Activated CD4-positive, alpha-beta T cell treated with anti-CD3 and anti-CD28 coated beads, Interleukin-2, amount 50 U/mL, for 16 hours (primary cell): ENCODE results near the gene DLEU7.
A peak's percentile ranks its signal among the peaks of the same experiment; 100 is the strongest.

Experiments
- DNase-seq: peaks from one replicate; pipeline ENCODE4 v3.0.0-alpha.2; 2020

The DLEU7 gene

GRCh38 chr13:50842251-50842989 is 1.1 kb downstream of the DLEU7 start:
- DNase-seq: no peak

- DNase-seq: no peak
These were observed 1.7 kb downstream of the DLEU7 start for GRCh38 chr13:50841786-50842185.

- DNase-seq: no peak
These were observed 3.2 kb downstream of the DLEU7 start for GRCh38 chr13:50840284-50840683.

- no peak for DNase-seq
These were observed 3.7 kb downstream of the DLEU7 start for GRCh38 chr13:50839828-50840227.

GRCh38 chr13:50838701-50839100 is 4.8 kb downstream of the DLEU7 start:
- no peak for DNase-seq

- DNase-seq: no peak
These were observed 5.5 kb downstream of the DLEU7 start for GRCh38 chr13:50838031-50838430.

- DNase-seq: peak; percentile 43
These were observed 12.0 kb downstream of the DLEU7 start for GRCh38 chr13:50831512-50831911.

- DNase-seq: no peak
These were observed 13.6 kb downstream of the DLEU7 start for GRCh38 chr13:50829896-50830295.

- DNase-seq: no peak
These were observed 14.3 kb downstream of the DLEU7 start for GRCh38 chr13:50829226-50829625.

GRCh38 chr13:50826035-50826434 is 17.5 kb downstream of the DLEU7 start:
- no peak for DNase-seq

GRCh38 chr13:50812242-50812641 is 31.2 kb downstream of the DLEU7 start:
- no peak for DNase-seq

- no peak for DNase-seq
These were observed 32.5 kb downstream of the DLEU7 start for GRCh38 chr13:50810998-50811397.

- no peak for DNase-seq
These were observed 33.0 kb downstream of the DLEU7 start for GRCh38 chr13:50810468-50810867.

- DNase-seq: no peak
These were observed 34.1 kb downstream of the DLEU7 start for GRCh38 chr13:50809133-50810090.

GRCh38 chr13:50805805-50806204 is 37.7 kb downstream of the DLEU7 start:
- DNase-seq: no peak

- peak; percentile 76 for DNase-seq
These were observed 42.2 kb downstream of the DLEU7 start for GRCh38 chr13:50801087-50801931.

GRCh38 chr13:50800091-50800739 is 43.3 kb downstream of the DLEU7 start:
- DNase-seq: no peak

- no peak for DNase-seq
These were observed 44.6 kb downstream of the DLEU7 start for GRCh38 chr13:50798923-50799322.

- no peak for DNase-seq
These were observed 46.4 kb downstream of the DLEU7 start for GRCh38 chr13:50797091-50797490.

GRCh38 chr13:50796463-50796862 is 47.0 kb downstream of the DLEU7 start:
- DNase-seq: no peak

GRCh38 chr13:50794226-50794625 is 49.3 kb downstream of the DLEU7 start:
- no peak for DNase-seq

- no peak for DNase-seq
These were observed 50.5 kb downstream of the DLEU7 start for GRCh38 chr13:50793026-50793425.
